ENCODE measurements around the gene RPS29. TPM values are rescaled to one million over a fixed set of nuclear protein-coding genes. Genes with fewer than 3 reads are reported as not detected.

The RPS29 gene
- total and polyA plus RNA-seq, 2 of the 13 experiments (the other 11 are each of a cell fraction or from before 2014, with no cell fraction given), result 4,303 to 8,215 TPM

DNA sequence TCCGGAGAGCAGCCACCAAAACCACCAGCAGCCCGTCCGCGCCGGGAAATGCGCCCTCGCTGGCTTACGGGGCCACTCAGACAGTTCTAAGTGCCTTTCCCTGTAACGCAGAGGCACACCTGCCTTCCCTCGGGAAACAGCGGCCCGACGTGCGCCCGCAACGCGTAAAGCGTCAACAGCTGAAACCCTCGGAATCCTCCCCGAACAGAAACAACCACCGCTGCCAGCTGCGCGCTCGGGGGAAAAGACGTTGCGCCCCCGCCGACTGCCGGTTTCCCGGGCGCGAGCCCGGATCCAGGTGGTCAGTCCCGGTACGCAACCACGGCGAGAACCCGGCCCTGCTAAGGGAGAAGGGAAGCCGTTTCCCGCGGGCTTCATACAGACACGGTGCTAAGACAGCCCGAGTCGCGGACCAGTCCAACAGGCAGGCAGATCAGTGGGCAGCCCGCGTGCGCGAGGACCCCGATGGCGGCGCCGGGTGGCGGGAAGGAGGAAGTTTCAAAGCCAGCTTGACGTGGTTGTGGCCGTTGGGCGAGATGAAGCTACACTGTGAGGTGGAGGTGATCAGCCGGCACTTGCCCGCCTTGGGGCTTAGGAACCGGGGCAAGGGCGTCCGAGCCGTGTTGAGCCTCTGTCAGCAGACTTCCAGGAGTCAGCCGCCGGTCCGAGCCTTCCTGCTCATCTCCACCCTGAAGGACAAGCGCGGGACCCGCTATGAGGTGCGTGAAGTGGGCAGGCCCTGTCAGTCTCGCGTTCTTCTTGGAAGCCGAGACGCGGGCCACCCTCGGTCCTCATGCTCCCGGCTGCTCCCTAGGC, 12.5 kb upstream of the RPS29 start, which contains the start of gene LRR1 (continued):
- TF ChIP-seq RXRB (CRISPR knock-in tag; IDR thresholded peaks at IDR 0.05; ENCODE audit: borderline replicate concordance) (0 out of 2 replicates have a peak, but pooled peaks have one; percentile 38), SPEN (CRISPR knock-in tag; IDR thresholded peaks at IDR 0.05; ENCODE audit: low read depth) (peak; percentile 59), CTCF (CRISPR knock-in tag; IDR thresholded peaks at IDR 0.05) (0 out of 2 replicates have a peak, but pooled peaks have one; percentile 12), HOXA7 (CRISPR knock-in tag; IDR thresholded peaks at IDR 0.05) (no peak), ETV5 (CRISPR knock-in tag; IDR thresholded peaks at IDR 0.05; ENCODE audit: borderline replicate concordance) (peak; percentile 53; the same call in 1 of the 2 replicates), ZNF567 (CRISPR knock-in tag; IDR thresholded peaks at IDR 0.05; ENCODE audit: borderline replicate concordance) (no peak), CBFB (CRISPR knock-in tag; IDR thresholded peaks at IDR 0.05) (peak; percentile 78), ARID2 (CRISPR knock-in tag; IDR thresholded peaks at IDR 0.05; ENCODE audit: borderline replicate concordance) (peak; percentile 87; the same call in 1 of the 2 replicates), TEAD3 (CRISPR knock-in tag; optimal IDR thresholded peaks at IDR 0.05; ENCODE audit: borderline replicate concordance) (peak; percentile 68), ARNT (IDR thresholded peaks at IDR 0.05) (no peak), SIN3B (IDR thresholded peaks at IDR 0.05; ENCODE audit: low read length) (peak; percentile 71; the same call in 1 of the 2 replicates), SMAD3 (CRISPR knock-in tag; IDR thresholded peaks at IDR 0.05) (peak; percentile 74), ZBTB20 (CRISPR knock-in tag; IDR thresholded peaks at IDR 0.05; ENCODE audit: borderline replicate concordance, low read depth) (peak; percentile 78; the same call in 1 of the 2 replicates), HNRNPUL1 (IDR thresholded peaks at IDR 0.05; ENCODE audit: low read depth, low read length) (no peak), GZF1 (CRISPR knock-in tag; IDR thresholded peaks at IDR 0.05) (0 out of 2 replicates have a peak, but pooled peaks have one; percentile 81), TOPORS (CRISPR knock-in tag; IDR thresholded peaks at IDR 0.05) (peak; percentile 75; the same call in 1 of the 2 replicates), ZNF550 (CRISPR knock-in tag; IDR thresholded peaks at IDR 0.05; ENCODE audit: borderline replicate concordance) (no peak), JUND (CRISPR knock-in tag; IDR thresholded peaks at IDR 0.05) (peak; percentile 66; the same call in 1 of the 2 replicates), CAMTA2 (CRISPR knock-in tag; IDR thresholded peaks at IDR 0.05; ENCODE audit: borderline replicate concordance) (0 out of 2 replicates have a peak, but pooled peaks have one; percentile 50)
- TF ChIP-seq, protein P1, sequence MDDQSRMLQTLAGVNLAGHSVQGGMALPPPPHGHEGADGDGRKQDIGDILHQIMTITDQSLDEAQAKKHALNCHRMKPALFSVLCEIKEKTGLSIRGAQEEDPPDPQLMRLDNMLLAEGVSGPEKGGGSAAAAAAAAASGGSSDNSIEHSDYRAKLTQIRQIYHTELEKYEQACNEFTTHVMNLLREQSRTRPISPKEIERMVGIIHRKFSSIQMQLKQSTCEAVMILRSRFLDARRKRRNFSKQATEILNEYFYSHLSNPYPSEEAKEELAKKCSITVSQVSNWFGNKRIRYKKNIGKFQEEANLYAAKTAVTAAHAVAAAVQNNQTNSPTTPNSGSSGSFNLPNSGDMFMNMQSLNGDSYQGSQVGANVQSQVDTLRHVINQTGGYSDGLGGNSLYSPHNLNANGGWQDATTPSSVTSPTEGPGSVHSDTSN (CRISPR knock-in tag; IDR thresholded peaks at IDR 0.05; ENCODE audit: borderline replicate concordance), result peak; percentile 74; the same call in 1 of the 2 replicates
- TF ChIP-seq, protein P2, sequence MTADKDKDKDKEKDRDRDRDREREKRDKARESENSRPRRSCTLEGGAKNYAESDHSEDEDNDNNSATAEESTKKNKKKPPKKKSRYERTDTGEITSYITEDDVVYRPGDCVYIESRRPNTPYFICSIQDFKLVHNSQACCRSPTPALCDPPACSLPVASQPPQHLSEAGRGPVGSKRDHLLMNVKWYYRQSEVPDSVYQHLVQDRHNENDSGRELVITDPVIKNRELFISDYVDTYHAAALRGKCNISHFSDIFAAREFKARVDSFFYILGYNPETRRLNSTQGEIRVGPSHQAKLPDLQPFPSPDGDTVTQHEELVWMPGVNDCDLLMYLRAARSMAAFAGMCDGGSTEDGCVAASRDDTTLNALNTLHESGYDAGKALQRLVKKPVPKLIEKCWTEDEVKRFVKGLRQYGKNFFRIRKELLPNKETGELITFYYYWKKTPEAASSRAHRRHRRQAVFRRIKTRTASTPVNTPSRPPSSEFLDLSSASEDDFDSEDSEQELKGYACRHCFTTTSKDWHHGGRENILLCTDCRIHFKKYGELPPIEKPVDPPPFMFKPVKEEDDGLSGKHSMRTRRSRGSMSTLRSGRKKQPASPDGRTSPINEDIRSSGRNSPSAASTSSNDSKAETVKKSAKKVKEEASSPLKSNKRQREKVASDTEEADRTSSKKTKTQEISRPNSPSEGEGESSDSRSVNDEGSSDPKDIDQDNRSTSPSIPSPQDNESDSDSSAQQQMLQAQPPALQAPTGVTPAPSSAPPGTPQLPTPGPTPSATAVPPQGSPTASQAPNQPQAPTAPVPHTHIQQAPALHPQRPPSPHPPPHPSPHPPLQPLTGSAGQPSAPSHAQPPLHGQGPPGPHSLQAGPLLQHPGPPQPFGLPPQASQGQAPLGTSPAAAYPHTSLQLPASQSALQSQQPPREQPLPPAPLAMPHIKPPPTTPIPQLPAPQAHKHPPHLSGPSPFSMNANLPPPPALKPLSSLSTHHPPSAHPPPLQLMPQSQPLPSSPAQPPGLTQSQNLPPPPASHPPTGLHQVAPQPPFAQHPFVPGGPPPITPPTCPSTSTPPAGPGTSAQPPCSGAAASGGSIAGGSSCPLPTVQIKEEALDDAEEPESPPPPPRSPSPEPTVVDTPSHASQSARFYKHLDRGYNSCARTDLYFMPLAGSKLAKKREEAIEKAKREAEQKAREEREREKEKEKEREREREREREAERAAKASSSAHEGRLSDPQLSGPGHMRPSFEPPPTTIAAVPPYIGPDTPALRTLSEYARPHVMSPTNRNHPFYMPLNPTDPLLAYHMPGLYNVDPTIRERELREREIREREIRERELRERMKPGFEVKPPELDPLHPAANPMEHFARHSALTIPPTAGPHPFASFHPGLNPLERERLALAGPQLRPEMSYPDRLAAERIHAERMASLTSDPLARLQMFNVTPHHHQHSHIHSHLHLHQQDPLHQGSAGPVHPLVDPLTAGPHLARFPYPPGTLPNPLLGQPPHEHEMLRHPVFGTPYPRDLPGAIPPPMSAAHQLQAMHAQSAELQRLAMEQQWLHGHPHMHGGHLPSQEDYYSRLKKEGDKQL (CRISPR knock-in tag; IDR thresholded peaks at IDR 0.05; ENCODE audit: low read depth), result 0 out of 2 replicates have a peak, but pooled peaks have one; percentile 41
